Skeletal muscle tissue (tissue), 4 donors: ENCODE data around the gene DRC1. TPM values are rescaled to one million over a fixed set of nuclear protein-coding genes. Genes with fewer than 3 reads are reported as not detected.
A peak's percentile ranks its signal among the peaks of the same experiment; 100 is the strongest.

ENCODE experiments used
- H3K27ac ChIP-seq: one replicate; pipeline ENCODE4 v1.7.0; 2013; ENCODE audit warnings: mild to moderate bottlenecking, low read depth, low read length, inconsistent platforms
- H3K27me3 ChIP-seq, 3 donors: one replicate each; pipeline ENCODE4 v1.7.0; 2013; ENCODE audit warnings: low read length in 3 of 3; ENCODE audit not compliant: control insufficient read depth in 3 of 3, insufficient read depth in 3 of 3
- H3K36me3 ChIP-seq, 3 donors: one replicate each; pipeline ENCODE4 v1.7.0; 2013; ENCODE audit warnings: low read length in 3 of 3; ENCODE audit not compliant: control insufficient read depth in 3 of 3, insufficient read depth in 3 of 3
- H3K4me1 ChIP-seq, 3 donors: one replicate each; pipeline ENCODE4 v1.7.0; 2013; ENCODE audit warnings: low read length in 3 of 3, mild to moderate bottlenecking in 3 of 3; ENCODE audit not compliant: control insufficient read depth in 3 of 3, insufficient read depth in 3 of 3
- H3K4me3 ChIP-seq, 3 donors: one replicate each; pipeline ENCODE4 v1.7.0; 2013; ENCODE audit warnings: low read length in 3 of 3
- H3K9ac ChIP-seq, 3 donors: one replicate each; pipeline ENCODE4 v1.7.0; 2013; ENCODE audit warnings: low read length in 3 of 3, mild to moderate bottlenecking in 3 of 3, moderate library complexity in 2 of 3, low read depth in 1 of 3
- H3K9me3 ChIP-seq, 3 donors: one replicate each; pipeline ENCODE4 v1.7.0; 2013; ENCODE audit warnings: low read length in 3 of 3; ENCODE audit not compliant: control insufficient read depth in 3 of 3
- total RNA-seq: library from RNA; depleted of rRNA; stranded (reverse); fragments of >200 nt; gene quantifications from one replicate; pipeline ENCODE4 v1.2.3, GENCODE V29; 2014
- donor health status: Osteomylitis.

DRC1 gene
- total RNA-seq, 1 donor from 2014 or later = 2.1 TPM

GRCh38 chr2:26482211-26483026 is 80.7 kb downstream of the DRC1 start:
- Histone ChIP-seq H3K36me3 (no peaks in the 10 kb centered on the region), H3K27me3 (no peaks in the 10 kb centered on the region), H3K4me1 (peaks cover 24 to 47% (median 36%) of the 10 kb centered on the region in 3 donors), H3K4me3 (no peak overlapping the region), H3K9ac (no peak overlapping the region), H3K9me3 (no peaks in the 10 kb centered on the region), H3K27ac (no peak overlapping the region)

- Histone ChIP-seq H3K27me3 (no peaks in the 10 kb centered on the region), H3K4me1 (peaks cover 19 to 43% (median 36%) of the 10 kb centered on the region in 3 donors), H3K9ac (no peak overlapping the region), H3K27ac (no peak overlapping the region), H3K4me3 (no peak overlapping the region), H3K36me3 (no peaks in the 10 kb centered on the region), H3K9me3 (no peaks in the 10 kb centered on the region)
Measured at GRCh38 chr2:26483027-26483326, 81.3 kb downstream of the DRC1 start.

GRCh38 chr2:26483516-26483915 is 81.8 kb downstream of the DRC1 start:
- H3K9me3 ChIP-seq = no peaks in the 10 kb centered on the region
- peak overlapping the region in 2 of 3 donors; percentile 34 to 67 for H3K9ac ChIP-seq
- peaks cover 19 to 40% (median 36%) of the 10 kb centered on the region in 3 donors for H3K4me1 ChIP-seq
- peak overlapping the region; percentile 19 to 30 (median 23) for H3K4me3 ChIP-seq
- H3K27ac ChIP-seq = peak overlapping the region; percentile 69
- H3K36me3 ChIP-seq = no peaks in the 10 kb centered on the region
- H3K27me3 ChIP-seq = no peaks in the 10 kb centered on the region

- Histone ChIP-seq H3K4me1 (peaks cover 19 to 40% (median 36%) of the 10 kb centered on the region in 3 donors), H3K9ac (peak overlapping the region in 2 of 3 donors; percentile 45 to 67), H3K36me3 (no peaks in the 10 kb centered on the region), H3K27me3 (no peaks in the 10 kb centered on the region), H3K9me3 (no peaks in the 10 kb centered on the region), H3K27ac (peak overlapping the region; percentile 69), H3K4me3 (peak overlapping the region in 2 of 3 donors; percentile 23 to 30)
Measured at GRCh38 chr2:26483957-26484565, 82.3 kb downstream of the DRC1 start.

GRCh38 chr2:26484579-26484978 is 82.9 kb downstream of the DRC1 start:
- Histone ChIP-seq H3K36me3 (no peaks in the 10 kb centered on the region), H3K4me3 (no peak overlapping the region), H3K9ac (peak overlapping the region in 1 of 3 donors; percentile 45), H3K4me1 (peaks cover 19 to 40% (median 36%) of the 10 kb centered on the region in 3 donors), H3K27ac (no peak overlapping the region), H3K27me3 (peaks cover 0 to 3% (median 0%) of the 10 kb centered on the region in 3 donors), H3K9me3 (no peaks in the 10 kb centered on the region)

GRCh38 chr2:26485099-26485498 is 83.4 kb downstream of the DRC1 start:
- peaks cover 0 to 6% (median 0%) of the 10 kb centered on the region in 3 donors for H3K27me3 ChIP-seq
- H3K9ac ChIP-seq = peak overlapping the region in 1 of 3 donors; percentile 16
- H3K4me1 ChIP-seq = peaks cover 19 to 40% (median 36%) of the 10 kb centered on the region in 3 donors
- H3K27ac ChIP-seq = no peak overlapping the region
- H3K36me3 ChIP-seq = no peaks in the 10 kb centered on the region
- no peak overlapping the region for H3K4me3 ChIP-seq
- no peaks in the 10 kb centered on the region for H3K9me3 ChIP-seq

- Histone ChIP-seq H3K27me3 (peaks cover 0 to 6% (median 0%) of the 10 kb centered on the region in 3 donors), H3K9ac (no peak overlapping the region), H3K4me3 (no peak overlapping the region), H3K36me3 (no peaks in the 10 kb centered on the region), H3K4me1 (peaks cover 19 to 39% (median 36%) of the 10 kb centered on the region in 3 donors), H3K27ac (no peak overlapping the region), H3K9me3 (no peaks in the 10 kb centered on the region)
Measured at GRCh38 chr2:26485725-26486418, 84.2 kb downstream of the DRC1 start.

- H3K27ac ChIP-seq = no peak overlapping the region
- peaks cover 17 to 31% (median 31%) of the 10 kb centered on the region in 3 donors for H3K4me1 ChIP-seq
Measured at GRCh38 chr2:26486789-26487188, 85.1 kb downstream of the DRC1 start.

GRCh38 chr2:26487192-26487591 is 85.5 kb downstream of the DRC1 start:
- Histone ChIP-seq H3K9ac (no peak overlapping the region), H3K4me1 (peaks cover 16 to 28% (median 27%) of the 10 kb centered on the region in 3 donors), H3K27ac (no peak overlapping the region), H3K9me3 (no peaks in the 10 kb centered on the region), H3K27me3 (peaks cover 0 to 6% (median 0%) of the 10 kb centered on the region in 3 donors), H3K36me3 (no peaks in the 10 kb centered on the region), H3K4me3 (no peak overlapping the region)

More at GRCh38 chr2:26486789-26487188, 85.1 kb downstream of the DRC1 start:
- Histone ChIP-seq H3K9me3 (no peaks in the 10 kb centered on the region), H3K36me3 (no peaks in the 10 kb centered on the region), H3K9ac (no peak overlapping the region), H3K4me3 (no peak overlapping the region), H3K27me3 (peaks cover 0 to 6% (median 0%) of the 10 kb centered on the region in 3 donors)
